ENCODE data around the gene ZNF598. TPM values are rescaled to one million over a fixed set of nuclear protein-coding genes. Genes with fewer than 3 reads are reported as not detected.

The ZNF598 gene
- total RNA-seq, 1 donor = 27.6 TPM

DNA sequence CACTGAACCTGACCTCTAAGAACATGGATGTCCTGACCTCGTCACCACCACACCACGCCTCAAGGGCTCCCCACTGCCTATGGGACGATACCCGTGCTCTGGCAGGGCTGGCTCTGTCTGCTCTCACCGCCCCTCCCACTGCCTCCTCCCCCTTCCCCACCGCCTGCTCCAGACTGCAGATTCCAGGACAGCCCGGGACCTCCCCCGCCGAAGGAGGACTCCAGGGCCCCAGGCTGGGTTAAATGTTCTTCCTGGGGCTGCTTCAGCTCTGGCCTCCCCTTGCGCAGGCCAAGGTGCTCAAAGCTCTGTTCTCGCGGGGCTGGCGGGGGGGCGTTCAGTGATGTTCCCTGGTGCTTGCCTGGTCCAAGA lies 13.1 kb upstream of the ZNF598 start:
- TF ChIP-seq, protein P1, sequence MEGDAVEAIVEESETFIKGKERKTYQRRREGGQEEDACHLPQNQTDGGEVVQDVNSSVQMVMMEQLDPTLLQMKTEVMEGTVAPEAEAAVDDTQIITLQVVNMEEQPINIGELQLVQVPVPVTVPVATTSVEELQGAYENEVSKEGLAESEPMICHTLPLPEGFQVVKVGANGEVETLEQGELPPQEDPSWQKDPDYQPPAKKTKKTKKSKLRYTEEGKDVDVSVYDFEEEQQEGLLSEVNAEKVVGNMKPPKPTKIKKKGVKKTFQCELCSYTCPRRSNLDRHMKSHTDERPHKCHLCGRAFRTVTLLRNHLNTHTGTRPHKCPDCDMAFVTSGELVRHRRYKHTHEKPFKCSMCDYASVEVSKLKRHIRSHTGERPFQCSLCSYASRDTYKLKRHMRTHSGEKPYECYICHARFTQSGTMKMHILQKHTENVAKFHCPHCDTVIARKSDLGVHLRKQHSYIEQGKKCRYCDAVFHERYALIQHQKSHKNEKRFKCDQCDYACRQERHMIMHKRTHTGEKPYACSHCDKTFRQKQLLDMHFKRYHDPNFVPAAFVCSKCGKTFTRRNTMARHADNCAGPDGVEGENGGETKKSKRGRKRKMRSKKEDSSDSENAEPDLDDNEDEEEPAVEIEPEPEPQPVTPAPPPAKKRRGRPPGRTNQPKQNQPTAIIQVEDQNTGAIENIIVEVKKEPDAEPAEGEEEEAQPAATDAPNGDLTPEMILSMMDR (IDR thresholded peaks at IDR 0.05; ENCODE audit: insufficient read depth, low read depth, low read length) = no peak
- peak overlapping the region; percentile 34 for H3K4me3 ChIP-seq (ENCODE audit: low read depth, low read length)
- DNase-seq (ENCODE audit: low read depth) = peak; percentile 81

DNA sequence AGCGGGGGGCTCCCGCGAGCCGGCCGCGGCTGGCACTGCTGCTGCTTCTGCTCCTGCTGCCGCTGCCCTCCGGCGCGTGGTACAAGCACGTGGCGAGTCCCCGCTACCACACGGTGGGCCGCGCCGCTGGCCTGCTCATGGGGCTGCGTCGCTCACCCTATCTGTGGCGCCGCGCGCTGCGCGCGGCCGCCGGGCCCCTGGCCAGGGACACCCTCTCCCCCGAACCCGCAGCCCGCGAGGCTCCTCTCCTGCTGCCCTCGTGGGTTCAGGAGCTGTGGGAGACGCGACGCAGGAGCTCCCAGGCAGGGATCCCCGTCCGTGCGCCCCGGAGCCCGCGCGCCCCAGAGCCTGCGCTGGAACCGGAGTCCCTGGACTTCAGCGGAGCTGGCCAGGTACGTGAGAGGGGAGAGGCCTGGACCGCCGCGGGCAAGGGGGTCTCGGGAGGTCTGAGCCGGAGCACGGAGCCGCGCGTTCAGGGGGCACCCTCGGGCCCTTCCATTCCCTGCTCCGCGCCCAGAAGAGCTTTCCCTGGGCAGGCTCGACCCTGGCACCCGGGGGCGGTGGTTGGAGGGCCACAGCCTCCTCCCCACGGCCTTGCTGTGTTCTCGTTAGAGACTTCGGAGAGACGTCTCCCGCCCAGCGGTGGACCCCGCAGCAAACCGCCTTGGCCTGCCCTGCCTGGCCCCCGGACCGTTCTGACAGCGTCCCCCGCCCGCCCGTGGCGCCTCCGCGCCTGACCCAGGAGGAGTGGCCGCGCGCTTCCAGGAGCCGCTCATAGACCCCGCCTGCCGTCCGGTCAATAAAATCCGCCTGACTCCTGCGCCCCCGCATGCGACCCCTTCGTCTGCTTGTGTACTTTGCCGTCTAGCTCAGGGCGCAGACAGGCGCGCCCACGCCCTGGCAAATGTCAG lies 10.6 kb upstream of the ZNF598 start:
- DNase-seq (ENCODE audit: low read depth) = no peak
- TF ChIP-seq, protein P1 (IDR thresholded peaks at IDR 0.05; ENCODE audit: insufficient read depth, low read depth, low read length) = no peak
- peak overlapping the region; percentile 23 for H3K4me3 ChIP-seq (ENCODE audit: low read depth, low read length)

GRCh38 chr16:2019518-2019920 lies 9.9 kb upstream of the ZNF598 start, which contains the start of gene NPW:
NPW (plus strand) TSS chr16:2019785.
- TF ChIP-seq, protein P1 (IDR thresholded peaks at IDR 0.05; ENCODE audit: insufficient read depth, low read depth, low read length) = no peak

DNA sequence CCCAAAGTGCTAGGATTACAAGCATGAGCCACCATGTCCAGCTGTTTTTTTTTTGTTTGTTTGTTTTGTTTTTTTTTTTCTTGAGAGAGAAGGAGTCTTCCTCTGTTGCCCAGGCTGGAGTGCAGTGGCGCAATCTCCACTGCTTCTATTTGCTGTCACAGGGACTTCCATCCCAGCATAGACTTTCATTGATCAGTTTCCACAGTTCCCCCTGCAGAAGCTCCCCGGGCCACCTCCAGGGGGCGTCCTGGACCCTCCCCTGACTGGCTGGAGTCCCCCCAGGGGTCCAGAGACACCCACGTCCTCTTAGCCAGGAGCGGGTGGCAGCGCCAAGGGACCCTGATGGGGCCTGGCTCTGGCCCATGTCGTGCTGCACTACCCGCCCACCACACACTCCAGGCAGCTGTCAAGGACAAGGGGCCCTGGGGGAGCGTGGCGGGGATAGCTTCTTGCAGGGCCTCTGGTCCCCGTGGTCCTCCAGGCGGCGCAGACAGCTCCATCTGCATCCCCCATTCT lies 6.8 kb upstream of the ZNF598 start:
- TF ChIP-seq, protein P1 (IDR thresholded peaks at IDR 0.05; ENCODE audit: insufficient read depth, low read depth, low read length) = peak; percentile 48
- DNase-seq (ENCODE audit: low read depth) = no peak
- H3K4me3 ChIP-seq (ENCODE audit: low read depth, low read length) = no peak overlapping the region

More at GRCh38 chr16:2019518-2019920, 9.9 kb upstream of the ZNF598 start, which contains the start of gene NPW:
- H3K4me3 ChIP-seq (ENCODE audit: low read depth, low read length) = peak within 1 kb of the TSS; percentile 23
- no peak for DNase-seq (ENCODE audit: low read depth)

DNA sequence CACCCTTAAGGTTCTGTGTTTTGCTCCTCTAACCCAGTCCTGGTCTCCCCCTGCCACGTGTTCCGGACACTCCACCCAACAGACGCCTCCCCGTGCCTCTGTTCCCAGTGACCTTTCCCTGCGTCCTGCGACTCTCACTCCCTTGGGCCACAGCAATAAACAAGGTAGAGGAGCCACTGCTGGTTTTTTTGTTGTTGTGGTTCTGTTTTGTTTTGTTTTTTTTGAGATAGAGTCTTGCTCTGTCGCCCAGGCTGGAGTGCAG lies 6.3 kb upstream of the ZNF598 start:
- TF ChIP-seq, protein P1 (IDR thresholded peaks at IDR 0.05; ENCODE audit: insufficient read depth, low read depth, low read length) = no peak
- no peak overlapping the region for H3K4me3 ChIP-seq (ENCODE audit: low read depth, low read length)
- no peak for DNase-seq (ENCODE audit: low read depth)

GRCh38 chr16:2015117-2015946 lies 5.7 kb upstream of the ZNF598 start:
- TF ChIP-seq, protein P1 (IDR thresholded peaks at IDR 0.05; ENCODE audit: insufficient read depth, low read depth, low read length) = no peak
- DNase-seq (ENCODE audit: low read depth) = peak; percentile 95

More at GRCh38 chr16:2015117-2015946, 5.7 kb upstream of the ZNF598 start:
- H3K4me3 ChIP-seq (ENCODE audit: low read depth, low read length) = no peak overlapping the region

All from fibroblast of villous mesenchyme (primary cell).